ENCODE data around the gene ENPP7. TPM values are rescaled to one million over a fixed set of nuclear protein-coding genes. Genes with fewer than 3 reads are reported as not detected.
A peak's percentile ranks its signal among the peaks of the same experiment; 100 is the strongest.

ENPP7 gene
- total and polyA plus RNA-seq, 11 donors = not detected

DNA sequence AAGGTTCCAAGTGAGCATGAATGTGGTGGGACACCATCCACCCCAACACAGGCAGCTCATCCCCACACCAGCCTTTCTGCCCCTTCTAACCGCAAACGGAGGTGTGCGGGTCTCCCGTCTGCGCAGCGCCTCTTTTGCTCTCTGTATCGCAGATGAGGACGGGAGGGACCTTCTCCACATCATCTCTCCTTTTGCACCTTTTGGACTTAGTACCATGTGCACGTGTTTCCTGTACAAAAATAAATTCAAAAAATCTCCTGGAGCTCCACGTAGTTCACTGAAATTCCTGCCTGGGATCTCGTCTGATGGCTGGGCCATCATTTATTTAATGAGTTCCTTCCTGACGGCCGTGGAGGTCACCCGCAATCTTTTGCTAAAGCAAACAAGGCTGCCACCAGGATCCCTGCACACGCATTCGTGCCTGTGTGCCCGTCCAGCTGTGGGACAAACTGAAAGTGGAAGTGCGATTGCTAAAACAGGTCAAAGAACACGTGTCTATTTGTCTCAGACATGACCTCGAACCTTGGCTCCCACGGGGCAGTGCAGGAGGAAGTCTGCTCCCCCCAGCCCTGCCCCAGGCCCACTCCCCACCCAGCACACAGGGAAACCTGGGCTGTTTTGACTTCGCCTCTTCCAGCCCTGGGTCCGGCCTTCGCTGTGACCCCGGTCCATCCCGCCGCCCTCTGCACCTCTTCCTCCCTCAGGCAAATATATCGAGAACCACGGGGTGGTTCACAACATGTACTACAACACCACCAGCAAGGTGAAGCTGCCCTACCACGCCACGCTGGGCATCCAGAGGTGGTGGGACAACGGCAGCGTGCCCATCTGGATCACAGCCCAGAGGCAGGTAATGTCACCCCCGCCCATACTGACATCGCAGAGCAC lies 2.3 kb downstream of the ENPP7 start:
- Histone ChIP-seq H3K27me3 (peaks cover 0 to 14% (median 4%) of the 10 kb centered on the region in 9 donors), H3K27ac (no peak overlapping the region), H3K9me3 (no peaks in the 10 kb centered on the region), H3K4me1 (peaks cover 0 to 21% (median 1%) of the 10 kb centered on the region in 12 donors), H3K36me3 (no peaks in the 10 kb centered on the region), H3K4me3 (peak overlapping the region in 8 of 12 donors; percentile 6 to 45 (median 26))
- TF ChIP-seq, protein P1, sequence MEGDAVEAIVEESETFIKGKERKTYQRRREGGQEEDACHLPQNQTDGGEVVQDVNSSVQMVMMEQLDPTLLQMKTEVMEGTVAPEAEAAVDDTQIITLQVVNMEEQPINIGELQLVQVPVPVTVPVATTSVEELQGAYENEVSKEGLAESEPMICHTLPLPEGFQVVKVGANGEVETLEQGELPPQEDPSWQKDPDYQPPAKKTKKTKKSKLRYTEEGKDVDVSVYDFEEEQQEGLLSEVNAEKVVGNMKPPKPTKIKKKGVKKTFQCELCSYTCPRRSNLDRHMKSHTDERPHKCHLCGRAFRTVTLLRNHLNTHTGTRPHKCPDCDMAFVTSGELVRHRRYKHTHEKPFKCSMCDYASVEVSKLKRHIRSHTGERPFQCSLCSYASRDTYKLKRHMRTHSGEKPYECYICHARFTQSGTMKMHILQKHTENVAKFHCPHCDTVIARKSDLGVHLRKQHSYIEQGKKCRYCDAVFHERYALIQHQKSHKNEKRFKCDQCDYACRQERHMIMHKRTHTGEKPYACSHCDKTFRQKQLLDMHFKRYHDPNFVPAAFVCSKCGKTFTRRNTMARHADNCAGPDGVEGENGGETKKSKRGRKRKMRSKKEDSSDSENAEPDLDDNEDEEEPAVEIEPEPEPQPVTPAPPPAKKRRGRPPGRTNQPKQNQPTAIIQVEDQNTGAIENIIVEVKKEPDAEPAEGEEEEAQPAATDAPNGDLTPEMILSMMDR (IDR thresholded peaks at IDR 0.05) = no peak
- TF ChIP-seq POLR2A (IDR thresholded peaks at IDR 0.05) = no peak
- peak in 2 of 4 donors; percentile 12 to 52 for ATAC-seq
- intact Hi-C loops (cut with DNase I) = no loop called here
- 66 to 77% (median 75%) methylated on average over 33 to 35 of the region's 35 CpGs for WGBS, 4 donors
- DNase-seq = peak in 1 of 5 donors; percentile 38

DNA sequence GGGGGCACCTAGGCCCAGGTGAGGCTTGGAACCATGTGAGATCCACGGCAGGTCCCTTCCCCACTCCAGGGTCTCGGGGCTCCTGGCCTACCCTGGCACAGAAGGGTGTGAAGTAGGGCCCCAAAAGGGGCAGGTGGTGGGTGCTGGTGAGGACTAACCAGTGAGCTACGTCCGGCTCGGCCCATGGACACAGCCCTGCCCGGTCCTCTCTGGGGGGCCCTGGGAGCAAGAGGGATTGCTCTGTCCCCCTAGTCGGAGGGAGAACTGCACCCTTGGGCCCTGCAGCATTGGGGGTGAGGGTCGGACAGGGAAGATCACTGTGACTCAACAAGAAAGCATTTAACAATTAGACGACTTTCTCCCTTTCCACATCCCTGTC lies 2.9 kb downstream of the ENPP7 start:
- Histone ChIP-seq H3K4me3 (no peak overlapping the region), H3K36me3 (no peaks in the 10 kb centered on the region), H3K27me3 (peaks cover 0 to 21% (median 5%) of the 10 kb centered on the region in 9 donors), H3K9me3 (no peaks in the 10 kb centered on the region), H3K4me1 (peaks cover 0 to 14% (median 0%) of the 10 kb centered on the region in 12 donors), H3K27ac (no peak overlapping the region)
- intact Hi-C loops (cut with DNase I) = no loop called here
- 83 to 89% (median 87%) methylated on average over 6 to 9 of the region's 9 CpGs for WGBS, 4 donors
- DNase-seq (no peak), ATAC-seq (no peak)
- TF ChIP-seq POLR2A (IDR thresholded peaks at IDR 0.05) = no peak
- TF ChIP-seq, protein P1 (IDR thresholded peaks at IDR 0.05) = no peak

DNA sequence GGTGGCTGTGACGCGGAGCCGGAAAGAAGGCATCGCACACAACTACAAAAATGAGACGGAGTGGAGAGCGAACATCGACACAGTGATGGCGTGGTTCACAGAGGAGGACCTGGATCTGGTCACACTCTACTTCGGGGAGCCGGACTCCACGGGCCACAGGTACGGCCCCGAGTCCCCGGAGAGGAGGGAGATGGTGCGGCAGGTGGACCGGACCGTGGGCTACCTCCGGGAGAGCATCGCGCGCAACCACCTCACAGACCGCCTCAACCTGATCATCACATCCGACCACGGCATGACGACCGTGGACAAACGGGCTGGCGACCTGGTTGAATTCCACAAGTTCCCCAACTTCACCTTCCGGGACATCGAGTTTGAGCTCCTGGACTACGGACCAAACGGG lies 4.4 kb downstream of the ENPP7 start:
- Histone ChIP-seq H3K9me3 (no peaks in the 10 kb centered on the region), H3K27me3 (peaks cover 0 to 35% (median 19%) of the 10 kb centered on the region in 9 donors), H3K36me3 (no peaks in the 10 kb centered on the region), H3K27ac (no peak overlapping the region), H3K4me3 (no peak overlapping the region), H3K4me1 (peaks cover 0 to 12% (median 0%) of the 10 kb centered on the region in 12 donors)
- TF ChIP-seq, protein P1 (IDR thresholded peaks at IDR 0.05) = no peak
- no peak for TF ChIP-seq POLR2A (IDR thresholded peaks at IDR 0.05)
- ATAC-seq (no peak), DNase-seq (no peak)
- 94 to 97% (median 96%) methylated on average over 24 to 32 of the region's 32 CpGs for WGBS, 4 donors
- intact Hi-C loops (cut with DNase I) = no loop called here

DNA sequence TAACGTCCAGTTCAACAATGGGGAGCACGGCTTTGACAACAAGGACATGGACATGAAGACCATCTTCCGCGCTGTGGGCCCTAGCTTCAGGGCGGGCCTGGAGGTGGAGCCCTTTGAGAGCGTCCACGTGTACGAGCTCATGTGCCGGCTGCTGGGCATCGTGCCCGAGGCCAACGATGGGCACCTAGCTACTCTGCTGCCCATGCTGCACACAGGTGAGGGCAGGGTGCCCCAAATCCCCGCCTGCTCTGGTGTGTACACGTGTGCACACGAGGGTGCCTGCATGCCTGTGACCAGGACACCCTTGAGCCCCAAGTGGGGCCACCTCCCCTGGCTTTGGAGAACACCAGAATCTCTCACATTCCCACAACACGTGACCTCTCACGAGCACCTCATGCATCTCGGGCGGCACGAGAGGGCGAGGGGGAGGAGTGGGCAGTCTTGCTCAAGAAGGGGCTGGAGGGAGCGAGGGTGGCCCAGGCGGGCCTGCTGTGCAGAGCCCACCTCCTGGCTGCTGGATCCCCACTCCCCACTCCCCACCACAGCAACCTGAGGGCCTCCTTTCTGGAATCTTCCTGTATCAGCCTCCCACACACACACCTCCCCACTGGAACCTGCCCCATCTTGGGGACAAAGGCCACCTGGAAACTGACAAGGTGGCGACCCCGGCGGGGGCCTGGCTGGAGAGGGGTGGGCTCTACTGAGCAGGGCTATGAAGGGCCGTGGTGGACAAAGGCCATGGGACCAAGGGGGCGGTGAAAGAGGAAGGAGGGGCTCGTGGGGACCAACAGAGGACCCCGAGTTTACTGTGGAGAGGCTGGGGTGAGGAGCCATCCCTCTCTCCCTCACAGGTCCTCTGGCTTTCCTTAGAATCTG lies 6.5 kb downstream of the ENPP7 start:
- Histone ChIP-seq H3K36me3 (no peaks in the 10 kb centered on the region), H3K4me3 (no peak overlapping the region), H3K9me3 (no peaks in the 10 kb centered on the region), H3K4me1 (peaks cover 0 to 20% (median 7%) of the 10 kb centered on the region in 12 donors), H3K27ac (no peak overlapping the region), H3K27me3 (peaks cover 9 to 52% (median 38%) of the 10 kb centered on the region in 9 donors)
- DNase-seq = no peak
- intact Hi-C loops (cut with DNase I) = no loop called here
- ATAC-seq = no peak
- 89 to 93% (median 90%) methylated on average over 13 to 30 of the region's 30 CpGs for WGBS, 4 donors
- TF ChIP-seq, protein P1 (IDR thresholded peaks at IDR 0.05) = no peak
- TF ChIP-seq POLR2A (IDR thresholded peaks at IDR 0.05) = no peak
